ENCODE measurements around the gene EXOC2.

DNA sequence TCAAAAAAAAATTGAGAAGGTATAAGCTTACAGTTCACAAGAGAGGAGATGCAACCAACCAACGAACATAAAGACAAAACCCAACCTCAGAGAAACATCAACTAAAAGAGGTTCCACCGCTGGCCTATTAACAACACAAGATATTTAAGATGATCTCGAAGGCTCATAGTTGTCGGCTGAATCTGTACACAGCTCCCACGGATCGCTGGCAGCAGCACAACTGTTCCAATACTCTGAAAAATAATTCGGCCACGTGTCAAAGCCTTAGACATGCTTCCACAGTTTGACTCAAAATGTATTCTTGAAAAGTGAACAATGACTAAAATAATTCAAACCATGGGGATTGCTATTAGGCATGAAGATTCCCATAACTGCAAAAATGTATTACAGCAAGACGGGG, 13.7 kb downstream of the EXOC2 start:
- TF ChIP-seq, protein P1, sequence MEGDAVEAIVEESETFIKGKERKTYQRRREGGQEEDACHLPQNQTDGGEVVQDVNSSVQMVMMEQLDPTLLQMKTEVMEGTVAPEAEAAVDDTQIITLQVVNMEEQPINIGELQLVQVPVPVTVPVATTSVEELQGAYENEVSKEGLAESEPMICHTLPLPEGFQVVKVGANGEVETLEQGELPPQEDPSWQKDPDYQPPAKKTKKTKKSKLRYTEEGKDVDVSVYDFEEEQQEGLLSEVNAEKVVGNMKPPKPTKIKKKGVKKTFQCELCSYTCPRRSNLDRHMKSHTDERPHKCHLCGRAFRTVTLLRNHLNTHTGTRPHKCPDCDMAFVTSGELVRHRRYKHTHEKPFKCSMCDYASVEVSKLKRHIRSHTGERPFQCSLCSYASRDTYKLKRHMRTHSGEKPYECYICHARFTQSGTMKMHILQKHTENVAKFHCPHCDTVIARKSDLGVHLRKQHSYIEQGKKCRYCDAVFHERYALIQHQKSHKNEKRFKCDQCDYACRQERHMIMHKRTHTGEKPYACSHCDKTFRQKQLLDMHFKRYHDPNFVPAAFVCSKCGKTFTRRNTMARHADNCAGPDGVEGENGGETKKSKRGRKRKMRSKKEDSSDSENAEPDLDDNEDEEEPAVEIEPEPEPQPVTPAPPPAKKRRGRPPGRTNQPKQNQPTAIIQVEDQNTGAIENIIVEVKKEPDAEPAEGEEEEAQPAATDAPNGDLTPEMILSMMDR (conservative IDR thresholded peaks at IDR 0.05; ENCODE audit: low read length), result no peak
- no peak for TF ChIP-seq EZH2phosphoT487 (IDR thresholded peaks at IDR 0.05; ENCODE audit: borderline replicate concordance, low read depth, low read length)

Data from OCI-LY7 (cell line).